H9 (cell line): ENCODE results near the gene ZFPM1. TPM values are rescaled to one million over a fixed set of nuclear protein-coding genes. Genes with fewer than 3 reads are reported as not detected.

ENCODE experiments used
- DNase-seq: peaks from one replicate; pipeline ENCODE4 v3.0.0-alpha.2; 2017
- H2AFZ ChIP-seq: one replicate; pipeline ENCODE4 v1.6.1; 2013; ENCODE audit warnings: mild to moderate bottlenecking, low read length, control low read depth, moderate library complexity
- H2AK5ac ChIP-seq: 2 replicates; pipeline ENCODE4 v1.6.1; 2013; ENCODE audit warnings: low read length, control low read depth, mixed read lengths; ENCODE audit not compliant: insufficient read length
- H2BK120ac ChIP-seq: one replicate; pipeline ENCODE4 v1.6.1; 2013; ENCODE audit warnings: low read depth, mild to moderate bottlenecking, low read length, control low read depth, inconsistent platforms; ENCODE audit not compliant: poor library complexity, severe bottlenecking
- H2BK12ac ChIP-seq: 2 replicates; pipeline ENCODE4 v1.6.1; 2013; ENCODE audit warnings: low read length, control low read depth, mixed read lengths, low read depth; ENCODE audit not compliant: insufficient read length
- H2BK15ac ChIP-seq: 2 replicates; pipeline ENCODE4 v1.6.1; 2013; ENCODE audit warnings: low read depth, low read length, control low read depth
- H2BK20ac ChIP-seq: one replicate; pipeline ENCODE4 v1.6.1; 2013; ENCODE audit warnings: low read depth, mild to moderate bottlenecking, low read length, control low read depth, inconsistent platforms; ENCODE audit not compliant: poor library complexity, severe bottlenecking
- H2BK5ac ChIP-seq: 2 replicates; pipeline ENCODE4 v1.6.1; 2013; ENCODE audit warnings: low read length, control low read depth, mixed read lengths; ENCODE audit not compliant: insufficient read length
- H3K14ac ChIP-seq: 2 replicates; pipeline ENCODE4 v1.6.1; 2013; ENCODE audit warnings: low read length, control low read depth; ENCODE audit not compliant: insufficient read depth
- H3K18ac ChIP-seq: 2 replicates; pipeline ENCODE4 v1.6.1; 2013; ENCODE audit warnings: low read depth, mild to moderate bottlenecking, mixed read lengths, low read length, control low read depth; ENCODE audit not compliant: insufficient read length
- H3K23ac ChIP-seq: 2 replicates; pipeline ENCODE4 v1.6.1; 2013; ENCODE audit warnings: low read length, control low read depth, mixed read lengths, low read depth; ENCODE audit not compliant: insufficient read length
- H3K23me2 ChIP-seq: 2 replicates; pipeline ENCODE4 v1.6.1; 2013; ENCODE audit warnings: low read depth, mild to moderate bottlenecking, mixed read lengths, low read length, control low read depth; ENCODE audit not compliant: insufficient read length, poor library complexity, severe bottlenecking
- H3K27ac ChIP-seq: 2 replicates; pipeline ENCODE4 v1.5.1; 2013; ENCODE audit warnings: low read length, control low read depth, mixed read lengths, low read depth; ENCODE audit not compliant: insufficient read length
- H3K27me3 ChIP-seq: 2 replicates; pipeline ENCODE4 v1.6.1; 2013; ENCODE audit warnings: low read length, control low read depth, inconsistent platforms; ENCODE audit not compliant: insufficient read depth
- H3K4ac ChIP-seq: 2 replicates; pipeline ENCODE4 v1.6.1; 2013; ENCODE audit warnings: low read depth, mild to moderate bottlenecking, control low read depth, inconsistent platforms, low read length, moderate library complexity
- H3K4me1 ChIP-seq: 2 replicates; pipeline ENCODE4 v1.6.1; 2013; ENCODE audit warnings: low read length, control low read depth, inconsistent platforms; ENCODE audit not compliant: insufficient read depth
- H3K4me2 ChIP-seq: 2 replicates; pipeline ENCODE4 v1.6.1; 2013; ENCODE audit warnings: low read length, control low read depth, mixed read lengths; ENCODE audit not compliant: insufficient read length, insufficient read depth
- H3K56ac ChIP-seq: 2 replicates; pipeline ENCODE4 v1.6.1; 2013; ENCODE audit warnings: low read depth, mild to moderate bottlenecking, mixed read lengths, low read length, control low read depth; ENCODE audit not compliant: insufficient read length
- H3K79me1 ChIP-seq: 2 replicates; pipeline ENCODE4 v1.6.1; 2013; ENCODE audit warnings: low read depth, mild to moderate bottlenecking, moderate library complexity, low read length, control low read depth, inconsistent platforms; ENCODE audit not compliant: insufficient read depth, poor library complexity, severe bottlenecking
- H3K79me2 ChIP-seq: 2 replicates; pipeline ENCODE4 v1.6.1; 2013; ENCODE audit warnings: low read length, control low read depth, inconsistent platforms; ENCODE audit not compliant: insufficient read depth
- H3K9ac ChIP-seq: 2 replicates; pipeline ENCODE4 v1.6.1; 2013; ENCODE audit warnings: low read length, control low read depth, mixed read lengths; ENCODE audit not compliant: insufficient read length; ENCODE audit errors: extremely low read depth
- H3K9me3 ChIP-seq: one replicate; pipeline ENCODE4 v1.6.1; 2013; ENCODE audit warnings: low read depth, low read length, inconsistent platforms; ENCODE audit not compliant: control insufficient read depth
- H3T11ph ChIP-seq: one replicate; pipeline ENCODE4 v1.6.1; 2013; ENCODE audit warnings: mild to moderate bottlenecking, low read length, control low read depth, inconsistent platforms
- H4K20me1 ChIP-seq: one replicate; pipeline ENCODE4 v1.6.1; 2013; ENCODE audit not compliant: control insufficient read depth, insufficient read length, insufficient read depth
- H4K5ac ChIP-seq: 2 replicates; pipeline ENCODE4 v1.6.1; 2013; ENCODE audit warnings: low read depth, mild to moderate bottlenecking, mixed read lengths, low read length, control low read depth; ENCODE audit not compliant: insufficient read length
- H4K8ac ChIP-seq: replicated peaks from 2 replicates; pipeline ENCODE4 v1.6.1; 2013; ENCODE audit warnings: low read length, control low read depth, mixed read lengths, low read depth; ENCODE audit not compliant: insufficient read length
- H4K91ac ChIP-seq: 2 replicates; pipeline ENCODE4 v1.6.1; 2013; ENCODE audit warnings: low read depth, mild to moderate bottlenecking, moderate library complexity, mixed read lengths, low read length, control low read depth; ENCODE audit not compliant: insufficient read length
- H3K27ac Mint-ChIP-seq, 3 experiments: 2 replicates in 2 of 3; 3 replicates in 1 of 3; pipeline ENCODE4 v1.8.0; 2020 to 2021; ENCODE audit warnings: mixed read lengths in 3 of 3, mild to moderate bottlenecking in 1 of 3, moderate library complexity in 1 of 3
- H3K27me3 Mint-ChIP-seq: 2 replicates; pipeline ENCODE4 v1.8.0; 2021; ENCODE audit warnings: low read depth, mild to moderate bottlenecking, moderate library complexity, mixed read lengths
- H3K36me3 Mint-ChIP-seq, 3 experiments: 2 replicates in 2 of 3; 3 replicates in 1 of 3; pipeline ENCODE4 v1.8.0; 2020 to 2021; ENCODE audit warnings: low read depth in 3 of 3, mixed read lengths in 3 of 3; ENCODE audit not compliant: insufficient read depth in 1 of 3
- H3K4me1 Mint-ChIP-seq, 2 experiments: 2 replicates each; pipeline ENCODE4 v1.8.0; 2020; ENCODE audit warnings: mixed read lengths in 2 of 2
- H3K4me3 Mint-ChIP-seq, 2 experiments: 2 replicates in 1 of 2; 3 replicates in 1 of 2; pipeline ENCODE4 v1.8.0; 2020 to 2021; ENCODE audit warnings: mild to moderate bottlenecking in 2 of 2, mixed read lengths in 2 of 2, moderate library complexity in 1 of 2
- H3K9me3 Mint-ChIP-seq, 2 experiments: 2 replicates in 1 of 2; 3 replicates in 1 of 2; pipeline ENCODE4 v1.8.0; 2020; ENCODE audit warnings: mild to moderate bottlenecking in 2 of 2, mixed read lengths in 2 of 2, moderate library complexity in 1 of 2
- CTCF ChIP-seq: fragments of 200-600 bp; sonication (generic); conservative IDR thresholded peaks from 3 replicates; pipeline ENCODE4 v1.8.0; 2021; ENCODE audit warnings: antibody characterized with exemption, mild to moderate bottlenecking
- WGBS: extraction: QIAGEN DNeasy Blood & Tissue Kit; methylation state at CpG from one replicate; pipeline ENCODE4 v1.1.7; 2013; ENCODE audit warnings: missing lambda C conversion rate, low lambda C conversion rate, mixed read lengths; ENCODE audit not compliant: insufficient read length; ENCODE audit errors: extremely low coverage; 5-methylcytosine and 5-hydroxymethylcytosine counted together
- total RNA-seq: library from RNA; stranded (reverse); gene quantifications from 2 replicates; pipeline ENCODE4 v1.2.1, GENCODE V29; 2021

Gene ZFPM1
- total RNA-seq, 1 experiment from 2014 or later = 3.6 TPM

DNA sequence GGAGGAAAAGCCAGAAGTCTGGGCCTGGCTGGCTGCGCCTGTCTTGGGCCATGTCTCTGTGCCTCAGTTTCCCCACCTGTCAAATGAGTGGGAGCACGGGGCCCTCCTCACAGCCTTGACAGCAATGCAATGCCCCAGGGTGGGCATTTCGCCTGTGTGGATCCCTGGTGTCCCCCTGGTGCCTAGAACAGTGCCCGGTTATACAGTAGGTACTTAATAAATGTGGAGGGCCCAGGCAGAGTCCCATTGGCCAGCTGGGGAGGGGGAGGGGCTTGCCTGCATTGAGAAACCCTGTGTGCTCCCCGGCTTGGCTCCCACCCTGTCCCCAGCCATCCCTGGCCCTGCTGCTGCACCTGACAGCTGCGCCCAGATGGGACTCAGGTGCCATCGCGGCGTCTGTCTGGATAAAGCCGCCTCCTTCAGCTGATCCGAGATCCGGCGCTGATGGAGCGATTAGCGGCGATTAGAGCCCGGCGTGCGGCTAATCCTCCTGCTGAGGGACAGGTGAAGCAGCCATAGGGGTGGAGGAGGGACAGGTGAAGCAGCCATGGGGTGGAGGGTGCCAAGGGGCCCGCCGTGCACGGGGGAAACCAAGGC is 12.4 kb downstream of the ZFPM1 start:
- no peak overlapping the region for H4K5ac ChIP-seq
- no peak overlapping the region for H3K9ac ChIP-seq
- no peaks in the 10 kb centered on the region for H3K36me3 Mint-ChIP-seq
- H2BK12ac ChIP-seq = no peak overlapping the region
- H3K18ac ChIP-seq = no peak overlapping the region
- no peaks in the 10 kb centered on the region for H3K23me2 ChIP-seq
- H3K4me3 Mint-ChIP-seq = no peak overlapping the region
- no peak overlapping the region for H3T11ph ChIP-seq
- H2BK20ac ChIP-seq = no peak overlapping the region
- H4K8ac ChIP-seq = no peak overlapping the region
- H3K79me1 ChIP-seq = no peaks in the 10 kb centered on the region
- H2BK5ac ChIP-seq = no peak overlapping the region
- no peak overlapping the region for H3K4ac ChIP-seq
- TF ChIP-seq CTCF = no peak
- no peak overlapping the region for H3K56ac ChIP-seq
- no peak for DNase-seq
- H3K27ac ChIP-seq = no peak overlapping the region
- peaks cover 4% of the 10 kb centered on the region for H3K27me3 Mint-ChIP-seq
- no peaks in the 10 kb centered on the region for H4K20me1 ChIP-seq
- no CpG with 5 or more reads among the region's 22 CpGs for WGBS
- no peak overlapping the region for H3K27ac Mint-ChIP-seq
- no peak overlapping the region for H2AK5ac ChIP-seq
- no peaks in the 10 kb centered on the region for H3K79me2 ChIP-seq
- no peaks in the 10 kb centered on the region for H3K9me3 Mint-ChIP-seq
- no peak overlapping the region for H2AFZ ChIP-seq
- no peak overlapping the region; the same call in 1 of the 2 replicates for H3K14ac ChIP-seq
- H3K4me2 ChIP-seq = no peak overlapping the region
- H3K4me1 ChIP-seq = peaks cover 3% of the 10 kb centered on the region; the same call in 1 of the 2 replicates
- no peak overlapping the region for H4K91ac ChIP-seq
- no peaks in the 10 kb centered on the region for H3K9me3 ChIP-seq
- no peak overlapping the region for H2BK120ac ChIP-seq
- no peak overlapping the region for H3K23ac ChIP-seq
- no peaks in the 10 kb centered on the region for H3K27me3 ChIP-seq
- H3K4me1 Mint-ChIP-seq = peaks cover 8 to 34% of the 10 kb centered on the region in 2 experiments
- no peak overlapping the region for H2BK15ac ChIP-seq
